Neutrophil (primary cell): ENCODE results near the gene NWD2.

Source experiments
- H3K27ac ChIP-seq: fragments of 200-600 bp; sonication (generic); 2 replicates; pipeline ENCODE4 v1.5.1; 2016; ENCODE audit warnings: mild to moderate bottlenecking, moderate library complexity
- H3K27me3 ChIP-seq: fragments of 200-600 bp; sonication (generic); 2 replicates; pipeline ENCODE4 v1.6.0; 2016; ENCODE audit warnings: mild to moderate bottlenecking
- H3K36me3 ChIP-seq: fragments of 200-600 bp; sonication (generic); 2 replicates; pipeline ENCODE4 v1.5.1; 2017
- H3K4me1 ChIP-seq, 2 experiments: fragments of 200-600 bp in 1 of 2; sonication (generic) in 1 of 2; 1 replicate in 1 of 2; 2 replicates in 1 of 2; pipeline versions ENCODE4 v1.5.1 to v1.6.1; 2013 to 2016; ENCODE audit warnings: low read depth in 1 of 2, low read length in 1 of 2, mild to moderate bottlenecking in 1 of 2, moderate library complexity in 1 of 2; ENCODE audit not compliant: control insufficient read depth in 1 of 2, insufficient read depth in 1 of 2
- H3K4me3 ChIP-seq, 2 experiments: fragments of 200-600 bp in 1 of 2; sonication (generic) in 1 of 2; 1 replicate in 1 of 2; 2 replicates in 1 of 2; pipeline ENCODE4 v1.5.1; 2013 to 2016; ENCODE audit warnings: low read depth in 1 of 2, low read length in 1 of 2, mild to moderate bottlenecking in 1 of 2, moderate library complexity in 1 of 2
- H3K9me3 ChIP-seq: fragments of 200-600 bp; sonication (generic); 2 replicates; pipeline ENCODE4 v1.5.1; 2016
- CTCF ChIP-seq: fragments of 200-600 bp; sonication (generic); IDR thresholded peaks from 2 replicates; pipeline ENCODE4 v1.5.1; 2016; ENCODE audit warnings: antibody characterized with exemption

Gene NWD2

GRCh38 chr4:37236165-37236564 lies 8.4 kb upstream of the NWD2 start:
- Histone ChIP-seq H3K4me1 (no peaks in the 10 kb centered on the region), H3K36me3 (no peaks in the 10 kb centered on the region), H3K4me3 (no peak overlapping the region), H3K27me3 (peaks cover 10% of the 10 kb centered on the region), H3K9me3 (no peaks in the 10 kb centered on the region), H3K27ac (no peak overlapping the region)
- no peak for TF ChIP-seq CTCF

- no peaks in the 10 kb centered on the region for H3K36me3 ChIP-seq
- TF ChIP-seq CTCF, result no peak
- peaks cover 65% of the 10 kb centered on the region for H3K27me3 ChIP-seq
- H3K4me1 ChIP-seq, result no peaks in the 10 kb centered on the region
- H3K27ac ChIP-seq, result no peak overlapping the region
- H3K9me3 ChIP-seq, result no peaks in the 10 kb centered on the region
- no peak overlapping the region for H3K4me3 ChIP-seq
Measured at GRCh38 chr4:37241647-37242046, 2.9 kb upstream of the NWD2 start.

DNA sequence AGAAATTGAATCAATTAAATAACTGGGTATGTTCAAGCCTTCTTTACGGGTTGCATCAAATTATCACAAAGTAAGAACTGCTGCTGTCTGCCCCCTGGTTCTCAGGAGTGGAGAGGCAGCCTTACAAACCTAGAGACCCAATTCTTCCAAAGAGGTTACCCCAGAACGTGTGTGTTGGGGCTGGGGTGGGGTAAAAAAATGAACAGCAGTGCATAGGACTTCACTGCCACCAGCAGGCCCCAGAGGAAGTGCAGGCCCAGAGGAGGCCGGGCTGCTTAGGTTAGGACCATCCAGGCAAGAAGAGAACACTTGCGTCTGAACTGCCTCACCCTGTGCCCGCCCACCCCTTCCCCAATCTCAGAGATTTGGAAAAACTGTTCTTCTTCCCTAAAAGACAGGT lies 1.5 kb upstream of the NWD2 start:
- no peaks in the 10 kb centered on the region for H3K36me3 ChIP-seq
- H3K4me1 ChIP-seq, result no peaks in the 10 kb centered on the region
- peaks cover 79% of the 10 kb centered on the region for H3K27me3 ChIP-seq
- no peaks in the 10 kb centered on the region for H3K9me3 ChIP-seq
- no peak overlapping the region for H3K27ac ChIP-seq
- no peak for TF ChIP-seq CTCF
- H3K4me3 ChIP-seq, result no peak overlapping the region

- H3K27me3 ChIP-seq, result peaks cover 83% of the 10 kb centered on the region
- H3K36me3 ChIP-seq, result no peaks in the 10 kb centered on the region
Measured at GRCh38 chr4:37243722-37244582, 591 bp upstream of the NWD2 start.

GRCh38 chr4:37245391-37245954 lies 930 bp downstream of the NWD2 start:
- H3K4me1 ChIP-seq, result no peaks in the 10 kb centered on the region
- no peak for TF ChIP-seq CTCF
- no peaks in the 10 kb centered on the region for H3K9me3 ChIP-seq
- H3K27me3 ChIP-seq, result peaks cover 86% of the 10 kb centered on the region
- no peak overlapping the region for H3K27ac ChIP-seq
- no peak overlapping the region for H3K4me3 ChIP-seq
- H3K36me3 ChIP-seq, result no peaks in the 10 kb centered on the region

More at GRCh38 chr4:37243722-37244582, 591 bp upstream of the NWD2 start:
- Histone ChIP-seq H3K4me3 (no peak overlapping the region), H3K27ac (no peak overlapping the region), H3K9me3 (no peaks in the 10 kb centered on the region), H3K4me1 (no peaks in the 10 kb centered on the region)
- no peak for TF ChIP-seq CTCF
